AG09309 (cell line): Measurements from ENCODE around the gene ANKRD35.
"Not testable (repeated sequence)": the region's sequence is repeated elsewhere in the genome, so short reads cannot be mapped to it uniquely, and the experiment has no call there.

ENCODE experiments used
- DNase-seq: peaks from one replicate; pipeline ENCODE4 v3.0.0-alpha.2; 2010; ENCODE audit warnings: low read depth
- H3K4me3 ChIP-seq: 2 replicates; pipeline ENCODE4 v1.5.1; 2011; ENCODE audit warnings: mild to moderate bottlenecking, low read depth, low read length, moderate library complexity; ENCODE audit not compliant: control insufficient read depth
- CTCF ChIP-seq: IDR thresholded peaks from 2 replicates; pipeline ENCODE4 v1.5.1; 2011; ENCODE audit warnings: mild to moderate bottlenecking, low read depth, low read length, inconsistent platforms; ENCODE audit not compliant: insufficient read depth, control insufficient read depth; ENCODE audit errors: missing control alignments

Gene ANKRD35

GRCh38 chr1:145845144-145845513 lies 40.5 kb downstream of the ANKRD35 start:
- no peak for TF ChIP-seq CTCF
- DNase-seq: no peak
- peak overlapping the region; percentile 45 for H3K4me3 ChIP-seq

- no peak for DNase-seq
- no peak for TF ChIP-seq CTCF
- no peak overlapping the region for H3K4me3 ChIP-seq
Measured at GRCh38 chr1:145843031-145843430, 42.6 kb downstream of the ANKRD35 start.

- DNase-seq: no peak
- H3K4me3 ChIP-seq: no peak overlapping the region
- TF ChIP-seq CTCF: no peak
Measured at GRCh38 chr1:145837656-145838055, 48.0 kb downstream of the ANKRD35 start.

- H3K4me3 ChIP-seq, DNase-seq: not testable (repeated sequence)
Measured at GRCh38 chr1:145830810-145831209, 54.9 kb downstream of the ANKRD35 start.

GRCh38 chr1:145828367-145829026 lies 57.2 kb downstream of the ANKRD35 start:
- H3K4me3 ChIP-seq: no peak overlapping the region
- no peak for TF ChIP-seq CTCF
- DNase-seq: no peak

GRCh38 chr1:145827966-145828365 lies 57.7 kb downstream of the ANKRD35 start:
- no peak for DNase-seq
- no peak for TF ChIP-seq CTCF
- no peak overlapping the region for H3K4me3 ChIP-seq

- H3K4me3 ChIP-seq: no peak overlapping the region
- no peak for DNase-seq
- no peak for TF ChIP-seq CTCF
Measured at GRCh38 chr1:145826030-145826429, 59.6 kb downstream of the ANKRD35 start.
